ENCODE measurements around the gene PPL.

Gene PPL

GRCh38 chr16:4960579-4960978 lies 23.6 kb upstream of the PPL start:
- no peak for TF ChIP-seq CTCF (conservative IDR thresholded peaks at IDR 0.05; ENCODE audit: low read depth, low read length)
- no peak overlapping the region for H2AFZ ChIP-seq (ENCODE audit: low read depth)

DNA sequence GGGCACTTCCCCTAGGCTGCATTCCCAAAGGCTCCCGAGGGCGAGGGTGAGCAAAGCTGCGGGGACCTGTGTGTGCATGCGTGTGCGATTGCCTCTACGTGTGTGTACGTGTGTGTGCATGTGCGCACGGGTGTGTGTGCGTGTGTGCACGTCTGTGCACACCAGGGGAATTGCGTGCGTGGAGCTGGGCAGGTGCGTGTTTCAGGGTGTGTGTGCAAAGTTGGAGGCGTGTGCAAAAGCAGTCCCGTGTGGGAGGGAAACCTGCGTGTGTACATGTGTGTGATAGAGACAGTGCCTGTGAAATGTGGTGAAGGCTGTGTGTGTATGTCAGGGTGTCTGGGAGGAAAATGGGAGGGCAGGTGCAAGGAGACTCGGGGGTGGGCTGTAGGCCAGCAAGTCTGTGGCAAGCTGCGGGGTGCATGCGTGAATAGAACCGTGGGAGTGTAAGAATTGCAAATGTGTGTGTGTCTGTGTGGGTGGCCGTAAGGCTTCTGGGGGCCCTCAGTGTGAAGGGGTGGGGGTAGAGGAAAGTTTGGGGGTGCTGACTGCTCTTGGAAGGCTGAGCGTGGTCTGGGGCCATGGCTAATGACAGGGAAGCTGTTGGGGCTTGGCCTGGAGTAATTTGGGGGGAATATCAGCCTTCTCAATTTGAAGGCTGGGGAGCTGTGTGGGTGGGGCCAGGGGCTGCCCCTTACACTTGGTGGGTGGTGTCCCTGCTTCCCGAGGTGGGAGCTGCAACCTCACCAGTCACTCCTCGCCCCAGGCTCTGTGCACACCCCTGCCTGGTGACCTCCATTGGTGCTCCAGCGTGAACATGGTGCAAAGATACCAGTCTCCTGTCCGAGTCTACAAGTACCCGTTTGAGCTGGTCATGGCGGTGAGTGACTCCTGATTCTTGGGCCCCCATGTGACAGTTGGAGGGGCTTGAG lies 21.8 kb upstream of the PPL start:
- H3K4me1 ChIP-seq (ENCODE audit: low read depth, poor library complexity, severe bottlenecking), result peaks cover 44% of the 10 kb centered on the region
- no peak overlapping the region for H3K4me3 ChIP-seq (IDR thresholded peaks at IDR 0.05; ENCODE audit: insufficient read depth, low read depth, low read length)
- peak overlapping the region; percentile 67 for H3K4me2 ChIP-seq
- H3K36me3 ChIP-seq (ENCODE audit: insufficient read depth), result no peaks in the 10 kb centered on the region
- peaks cover 12% of the 10 kb centered on the region; the same call in 1 of the 2 replicates for H3K27me3 ChIP-seq (ENCODE audit: insufficient read depth, low read depth)
- H2AFZ ChIP-seq (ENCODE audit: low read depth), result no peak overlapping the region
- TF ChIP-seq CTCF (conservative IDR thresholded peaks at IDR 0.05; ENCODE audit: low read depth, low read length), result no peak
- H3K79me2 ChIP-seq (ENCODE audit: insufficient read depth, low read depth), result no peaks in the 10 kb centered on the region
- no peaks in the 10 kb centered on the region for H4K20me1 ChIP-seq (ENCODE audit: insufficient read depth)
- no peak overlapping the region for H3K27ac ChIP-seq
- H3K9ac ChIP-seq, result no peak overlapping the region

More at GRCh38 chr16:4960579-4960978, 23.6 kb upstream of the PPL start:
- Histone ChIP-seq H3K27me3 (ENCODE audit: insufficient read depth, low read depth) (peaks cover 12% of the 10 kb centered on the region; the same call in 1 of the 2 replicates), H3K4me1 (ENCODE audit: low read depth, poor library complexity, severe bottlenecking) (peaks cover 45% of the 10 kb centered on the region), H4K20me1 (ENCODE audit: insufficient read depth) (no peaks in the 10 kb centered on the region), H3K4me2 (no peak overlapping the region), H3K79me2 (ENCODE audit: insufficient read depth, low read depth) (no peaks in the 10 kb centered on the region), H3K9ac (no peak overlapping the region), H3K36me3 (ENCODE audit: insufficient read depth) (no peaks in the 10 kb centered on the region), H3K27ac (no peak overlapping the region), H3K4me3 (IDR thresholded peaks at IDR 0.05; ENCODE audit: insufficient read depth, low read depth, low read length) (no peak overlapping the region)

DNA sequence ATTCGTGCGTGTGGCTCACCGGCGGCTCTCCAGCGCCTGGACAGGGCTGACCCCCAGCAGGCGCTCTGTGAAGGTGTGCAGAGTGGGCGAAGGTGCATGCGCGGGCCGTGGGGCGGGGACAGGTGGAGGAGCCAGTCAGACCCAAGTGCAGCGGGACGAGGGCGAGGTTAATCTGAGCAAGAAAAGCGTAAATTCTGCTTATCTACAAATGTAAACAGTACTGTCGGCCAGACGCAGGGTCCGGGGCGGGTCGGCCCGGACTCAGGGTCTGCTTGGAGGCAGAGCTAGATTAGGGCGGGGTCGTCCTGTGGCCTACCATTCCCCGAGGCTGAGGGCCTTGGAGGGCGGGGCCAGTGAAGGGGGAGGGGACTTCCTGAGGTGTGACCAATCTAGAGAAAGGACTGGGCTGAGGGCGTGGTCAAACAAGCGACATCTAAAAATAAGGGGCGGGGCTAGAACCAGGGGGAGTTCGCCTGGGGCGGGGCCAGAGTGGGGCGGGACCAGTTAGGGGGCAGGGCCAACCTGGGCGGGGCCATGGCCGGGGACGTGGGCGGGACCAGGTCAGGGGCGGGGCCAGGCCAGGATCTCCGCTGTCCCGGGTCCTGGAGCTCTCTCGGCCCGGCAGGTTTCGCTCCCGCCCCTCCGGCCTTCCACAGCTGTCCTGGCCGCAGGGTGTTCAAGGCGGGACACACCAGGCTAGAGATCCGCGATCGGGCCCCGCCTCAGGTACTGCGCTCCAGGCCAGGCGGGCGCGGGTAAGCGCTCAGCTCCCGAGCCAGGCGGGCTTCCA lies 21.0 kb upstream of the PPL start, which contains the start of gene SEC14L5:
Gene SEC14L5 (plus strand): TSS at position 611 of the 790 bp plus-strand sequence. CDS start 994 bp downstream, outside the sequence.
- Histone ChIP-seq H3K27me3 (ENCODE audit: insufficient read depth, low read depth) (peaks cover 12% of the 10 kb centered on the region; the same call in 1 of the 2 replicates), H3K36me3 (ENCODE audit: insufficient read depth) (no peaks in the 10 kb centered on the region), H2AFZ (ENCODE audit: low read depth) (peak within 1 kb of the TSS; percentile 80), H3K4me1 (ENCODE audit: low read depth, poor library complexity, severe bottlenecking) (peaks cover 36% of the 10 kb centered on the region), H3K27ac (no peak within 1 kb of the TSS), H3K79me2 (ENCODE audit: insufficient read depth, low read depth) (no peaks in the 10 kb centered on the region), H4K20me1 (ENCODE audit: insufficient read depth) (no peaks in the 10 kb centered on the region), H3K4me3 (IDR thresholded peaks at IDR 0.05; ENCODE audit: insufficient read depth, low read depth, low read length) (no peak within 1 kb of the TSS), H3K9ac (no peak within 1 kb of the TSS), H3K4me2 (peak within 1 kb of the TSS; percentile 67)
- TF ChIP-seq CTCF (conservative IDR thresholded peaks at IDR 0.05; ENCODE audit: low read depth, low read length), result no peak

DNA sequence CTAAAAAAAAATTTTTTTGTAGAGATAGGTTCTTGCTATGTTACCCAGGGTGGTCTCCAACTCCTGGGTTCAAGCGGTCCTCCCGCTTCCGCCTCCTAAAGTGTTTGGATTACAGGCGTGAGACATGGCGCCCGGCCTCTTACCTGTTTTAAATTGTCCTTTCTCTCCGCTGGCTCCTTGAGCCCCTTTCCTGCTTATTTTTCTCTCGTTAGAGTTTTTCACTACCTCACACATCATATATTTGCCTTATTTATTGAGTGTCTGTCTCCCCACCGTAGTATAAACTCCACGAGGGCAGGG lies 20.4 kb upstream of the PPL start:
- Histone ChIP-seq H3K9ac (no peak overlapping the region), H3K4me1 (ENCODE audit: low read depth, poor library complexity, severe bottlenecking) (peaks cover 30% of the 10 kb centered on the region)
- no peak for TF ChIP-seq CTCF (conservative IDR thresholded peaks at IDR 0.05; ENCODE audit: low read depth, low read length)

More for the DNA sequence above, 20.4 kb upstream of the PPL start:
- no peaks in the 10 kb centered on the region for H3K36me3 ChIP-seq (ENCODE audit: insufficient read depth)
- peaks cover 12% of the 10 kb centered on the region; the same call in 1 of the 2 replicates for H3K27me3 ChIP-seq (ENCODE audit: insufficient read depth, low read depth)
- peak overlapping the region; percentile 80 for H2AFZ ChIP-seq (ENCODE audit: low read depth)
- no peak overlapping the region for H3K4me3 ChIP-seq (IDR thresholded peaks at IDR 0.05; ENCODE audit: insufficient read depth, low read depth, low read length)
- H3K4me2 ChIP-seq, result peak overlapping the region; percentile 66
- H4K20me1 ChIP-seq (ENCODE audit: insufficient read depth), result no peaks in the 10 kb centered on the region
- no peaks in the 10 kb centered on the region for H3K79me2 ChIP-seq (ENCODE audit: insufficient read depth, low read depth)
- H3K27ac ChIP-seq, result no peak overlapping the region

Measured in KMS-11 (cell line).